LNCaP clone FGC (cell line): Measurements from ENCODE around the gene CDYL.

ENCODE experiments used
- DNase-seq: peaks from one replicate; pipeline ENCODE4 v3.0.0-alpha.2; 2011; ENCODE audit warnings: low read depth
- H3K4me3 ChIP-seq: 2 replicates; pipeline ENCODE4 v1.5.1; 2011; ENCODE audit warnings: mild to moderate bottlenecking, low read depth, low read length, control low read depth
- CTCF ChIP-seq: IDR thresholded peaks from 2 replicates; pipeline ENCODE4 v1.5.1; 2012; ENCODE audit warnings: mild to moderate bottlenecking; ENCODE audit not compliant: control insufficient read depth, insufficient read depth; ENCODE audit errors: extremely low read depth

The CDYL gene

DNA sequence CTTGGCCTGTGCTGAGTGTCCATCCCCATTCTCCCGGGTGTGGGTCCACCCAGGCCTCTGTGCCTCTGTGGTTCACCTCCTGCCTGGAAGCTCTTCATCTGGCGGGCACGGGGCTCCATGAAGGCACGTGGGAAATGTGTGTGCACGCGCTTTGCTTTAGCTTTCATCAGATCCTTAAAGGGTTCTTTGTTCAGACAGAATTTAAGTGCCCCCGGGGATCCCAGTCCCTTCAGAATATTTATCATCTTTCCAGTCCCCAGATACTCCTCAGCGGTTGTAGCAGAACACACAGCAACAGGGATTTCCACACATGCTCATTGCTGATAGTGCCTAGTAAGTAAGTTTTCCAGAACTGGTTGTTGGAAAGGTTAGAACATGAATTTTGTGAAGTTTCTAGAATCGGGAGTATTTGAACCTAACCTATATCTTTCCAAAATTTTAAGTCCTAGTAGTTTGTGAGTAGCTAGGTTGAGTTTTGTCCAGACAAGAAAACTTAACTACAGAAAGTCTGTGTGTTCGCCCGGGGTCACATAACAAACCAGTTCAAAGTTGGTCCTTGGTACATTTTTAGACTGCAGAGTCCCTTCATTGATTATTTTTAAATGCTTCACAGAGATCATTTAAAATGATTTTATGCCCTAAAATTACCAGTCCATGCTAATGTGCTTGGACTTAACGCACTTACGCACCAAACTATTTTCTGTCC, 159.9 kb downstream of the CDYL start:
- TF ChIP-seq CTCF = no peak
- no peak for DNase-seq
- H3K4me3 ChIP-seq = no peak overlapping the region

DNA sequence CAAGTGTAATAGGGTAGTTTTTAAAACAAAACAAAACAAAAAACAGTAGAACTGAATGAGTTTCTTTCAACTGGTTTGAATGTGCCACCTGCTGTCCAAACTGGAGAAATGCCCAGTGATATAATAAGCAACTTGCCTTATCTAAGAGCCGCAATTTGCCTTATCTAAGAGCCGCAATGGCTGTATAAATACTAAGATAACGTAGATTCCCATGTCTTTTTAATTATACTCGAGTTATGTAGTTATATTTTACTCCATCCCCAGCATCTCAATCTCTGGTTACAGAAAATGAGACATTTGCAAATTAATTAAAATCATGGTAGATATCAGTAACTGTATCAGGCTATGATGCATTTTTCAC, 160.5 kb downstream of the CDYL start:
- peak; percentile 67 for TF ChIP-seq CTCF
- DNase-seq = peak; percentile 54
- no peak overlapping the region for H3K4me3 ChIP-seq

GRCh38 chr6:4937414-4937813, 161.2 kb downstream of the CDYL start:
- DNase-seq = no peak
- TF ChIP-seq CTCF = no peak
- no peak overlapping the region for H3K4me3 ChIP-seq

DNA sequence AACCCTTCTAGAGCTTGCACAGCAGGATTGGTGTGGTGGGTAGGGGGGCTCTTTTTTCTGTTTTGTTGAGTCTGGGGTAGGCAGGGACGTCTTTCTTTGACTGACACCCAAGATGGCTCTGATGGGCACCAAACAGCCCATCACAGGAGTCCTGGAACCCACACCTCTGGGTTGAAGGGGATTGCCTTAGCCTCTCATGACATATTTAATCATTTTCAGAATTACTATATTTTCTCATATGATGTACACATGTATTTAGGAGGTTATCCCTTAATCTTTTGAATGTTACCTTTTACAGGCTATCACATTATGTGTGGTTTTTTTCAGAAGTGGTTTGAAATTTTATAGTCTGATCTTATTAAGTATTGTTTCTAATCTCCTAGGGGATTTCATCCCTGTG, 163.0 kb downstream of the CDYL start:
- no peak for TF ChIP-seq CTCF
- no peak overlapping the region for H3K4me3 ChIP-seq
- no peak for DNase-seq

DNA sequence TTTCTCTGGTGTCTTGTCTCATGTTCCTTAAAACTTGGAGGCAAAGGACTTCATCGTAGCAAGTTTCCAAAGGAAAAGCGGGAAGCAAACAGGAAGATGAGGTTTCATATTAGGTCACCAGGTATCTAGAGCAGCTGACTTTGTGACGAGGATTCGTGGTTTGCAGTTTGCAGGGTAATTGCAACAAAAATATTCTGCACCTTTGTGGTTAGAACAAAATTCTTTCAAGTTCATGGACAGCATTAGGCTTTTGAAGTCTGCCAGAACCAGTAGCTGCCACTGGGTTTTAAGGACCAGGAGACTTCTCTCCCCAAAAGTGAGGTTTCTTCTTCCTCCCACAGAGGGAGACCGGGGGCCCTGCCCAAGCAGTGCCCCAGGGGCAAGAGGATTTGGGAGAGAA, 164.2 kb downstream of the CDYL start:
- H3K4me3 ChIP-seq = no peak overlapping the region
- DNase-seq = no peak
- TF ChIP-seq CTCF = no peak

DNA sequence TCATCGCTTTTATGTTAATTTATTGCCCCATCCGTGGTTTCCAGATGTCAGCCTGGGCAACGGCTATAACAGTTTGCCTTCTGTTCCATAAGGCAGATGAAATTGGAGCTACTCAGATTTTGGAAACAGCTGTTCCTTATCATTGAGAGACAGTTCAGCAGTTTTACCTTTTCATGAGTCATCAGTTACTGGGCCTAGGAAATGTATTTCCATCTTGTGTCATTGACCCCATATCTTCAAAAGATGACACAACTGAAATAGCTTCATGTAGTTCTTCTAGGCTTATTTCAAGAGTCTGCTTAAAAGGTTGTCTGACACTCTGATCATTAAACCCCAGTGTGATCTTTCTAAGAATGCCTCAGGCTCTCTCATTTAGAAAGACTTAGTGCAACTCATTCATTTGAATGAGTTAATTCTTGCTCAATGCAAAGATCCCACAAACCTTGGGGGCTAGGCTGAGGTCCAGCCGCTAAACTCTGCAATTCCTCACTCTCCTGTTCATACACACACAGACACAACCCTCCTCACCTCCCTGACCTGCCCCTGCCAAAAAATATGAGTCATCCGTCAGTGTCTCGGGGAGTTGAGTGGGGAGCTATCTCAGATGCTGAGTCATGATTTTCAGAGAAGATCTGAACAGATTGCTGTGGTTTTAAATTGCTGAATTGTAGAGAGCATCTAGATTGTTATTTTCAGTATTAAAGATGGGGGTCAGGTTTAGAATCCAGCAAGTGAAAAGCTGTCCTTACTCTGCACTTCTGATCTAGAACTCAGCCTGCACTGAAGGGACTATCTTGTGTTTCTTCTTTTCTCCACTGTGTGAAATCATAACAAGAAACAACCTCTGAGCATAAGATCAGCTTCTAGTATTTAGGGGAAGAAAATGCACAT, 165.8 kb downstream of the CDYL start:
- TF ChIP-seq CTCF = no peak
- DNase-seq = no peak
- H3K4me3 ChIP-seq = no peak overlapping the region
